GM12872 (cell line): ENCODE data around the gene FOXN1.
A peak's percentile ranks its signal among the peaks of the same experiment; 100 is the strongest.

Source experiments
- TF ChIP-seq, protein P1 (sequence below): IDR thresholded peaks from 3 replicates; pipeline ENCODE4 v1.5.1; 2011; ENCODE audit warnings: low read depth, mild to moderate bottlenecking, low read length, moderate library complexity; ENCODE audit not compliant: insufficient read depth

The FOXN1 gene

DNA sequence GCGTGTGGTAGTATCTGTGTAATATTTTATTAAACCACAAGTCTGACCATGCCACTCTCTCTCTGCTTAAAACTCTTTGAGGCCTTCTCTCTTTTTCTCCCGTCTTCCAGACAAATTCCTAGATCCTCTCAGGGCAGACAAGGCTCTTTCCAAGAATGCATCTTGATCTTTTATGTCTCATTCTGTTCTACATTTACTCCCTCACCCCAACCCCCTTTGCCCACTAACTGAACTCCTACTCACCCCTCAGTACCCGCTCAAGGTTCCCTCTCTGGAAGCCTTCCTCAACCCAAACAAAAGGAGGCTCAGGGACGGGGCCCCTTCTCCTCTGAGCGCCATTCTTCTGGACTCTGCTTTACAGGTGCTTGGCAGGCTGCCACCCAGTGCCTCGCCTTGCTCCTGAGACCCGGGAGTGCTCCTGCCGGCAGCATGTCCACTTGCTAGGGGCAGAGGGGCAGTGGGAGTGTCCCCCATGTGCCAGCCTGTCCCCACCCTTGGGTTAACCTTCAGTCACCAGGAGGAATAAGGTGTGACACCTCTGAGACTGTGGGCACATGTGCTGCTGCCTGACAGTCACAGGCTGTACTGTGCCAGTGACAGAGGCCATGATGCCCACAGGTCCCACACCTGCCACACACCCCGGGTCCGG, 23.5 kb upstream of the FOXN1 start:
- TF ChIP-seq, protein P1, sequence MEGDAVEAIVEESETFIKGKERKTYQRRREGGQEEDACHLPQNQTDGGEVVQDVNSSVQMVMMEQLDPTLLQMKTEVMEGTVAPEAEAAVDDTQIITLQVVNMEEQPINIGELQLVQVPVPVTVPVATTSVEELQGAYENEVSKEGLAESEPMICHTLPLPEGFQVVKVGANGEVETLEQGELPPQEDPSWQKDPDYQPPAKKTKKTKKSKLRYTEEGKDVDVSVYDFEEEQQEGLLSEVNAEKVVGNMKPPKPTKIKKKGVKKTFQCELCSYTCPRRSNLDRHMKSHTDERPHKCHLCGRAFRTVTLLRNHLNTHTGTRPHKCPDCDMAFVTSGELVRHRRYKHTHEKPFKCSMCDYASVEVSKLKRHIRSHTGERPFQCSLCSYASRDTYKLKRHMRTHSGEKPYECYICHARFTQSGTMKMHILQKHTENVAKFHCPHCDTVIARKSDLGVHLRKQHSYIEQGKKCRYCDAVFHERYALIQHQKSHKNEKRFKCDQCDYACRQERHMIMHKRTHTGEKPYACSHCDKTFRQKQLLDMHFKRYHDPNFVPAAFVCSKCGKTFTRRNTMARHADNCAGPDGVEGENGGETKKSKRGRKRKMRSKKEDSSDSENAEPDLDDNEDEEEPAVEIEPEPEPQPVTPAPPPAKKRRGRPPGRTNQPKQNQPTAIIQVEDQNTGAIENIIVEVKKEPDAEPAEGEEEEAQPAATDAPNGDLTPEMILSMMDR, result no peak

DNA sequence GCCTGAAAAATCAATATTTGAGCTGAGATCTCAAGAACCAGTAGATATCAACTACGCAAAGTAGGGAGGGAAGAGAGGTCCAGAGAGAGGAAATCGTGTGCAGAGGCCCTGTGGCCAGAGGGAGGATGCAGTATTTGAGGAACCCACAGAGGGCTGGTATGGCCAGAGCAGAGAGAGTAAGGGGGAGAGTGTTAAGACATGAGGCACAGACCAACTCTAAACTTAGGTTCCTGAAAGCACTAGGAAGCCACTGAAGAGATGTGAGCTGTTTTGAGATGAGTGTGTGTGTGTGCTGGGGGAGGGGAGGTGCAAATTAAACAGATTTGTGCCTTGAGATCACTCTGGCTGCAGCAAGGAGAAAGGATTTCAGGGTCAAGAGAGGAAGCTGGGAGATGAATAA, 21.9 kb upstream of the FOXN1 start:
- TF ChIP-seq, protein P1, result 0 out of 3 replicates have a peak, but pooled peaks have one; percentile 7

DNA sequence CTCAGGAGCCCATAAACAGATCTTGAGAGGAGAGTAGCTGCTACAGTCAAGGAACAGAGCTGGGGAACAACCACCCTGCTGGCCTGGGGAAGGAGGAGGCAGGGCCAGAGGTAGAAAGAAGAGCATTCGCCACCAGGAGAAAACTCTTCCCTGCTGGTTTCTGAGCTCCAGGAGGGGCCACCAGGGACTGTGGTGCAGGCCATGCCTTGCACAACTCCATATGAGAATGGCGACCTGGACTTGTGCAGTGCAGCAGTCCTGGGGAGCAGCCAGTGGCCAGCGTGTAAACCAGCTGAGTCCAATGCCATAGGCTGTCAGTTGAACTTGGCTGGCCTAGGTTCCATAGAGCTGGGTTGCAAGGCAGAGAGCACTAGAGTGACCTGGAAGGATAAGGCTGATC, 21.1 kb upstream of the FOXN1 start:
- TF ChIP-seq, protein P1, result no peak

DNA sequence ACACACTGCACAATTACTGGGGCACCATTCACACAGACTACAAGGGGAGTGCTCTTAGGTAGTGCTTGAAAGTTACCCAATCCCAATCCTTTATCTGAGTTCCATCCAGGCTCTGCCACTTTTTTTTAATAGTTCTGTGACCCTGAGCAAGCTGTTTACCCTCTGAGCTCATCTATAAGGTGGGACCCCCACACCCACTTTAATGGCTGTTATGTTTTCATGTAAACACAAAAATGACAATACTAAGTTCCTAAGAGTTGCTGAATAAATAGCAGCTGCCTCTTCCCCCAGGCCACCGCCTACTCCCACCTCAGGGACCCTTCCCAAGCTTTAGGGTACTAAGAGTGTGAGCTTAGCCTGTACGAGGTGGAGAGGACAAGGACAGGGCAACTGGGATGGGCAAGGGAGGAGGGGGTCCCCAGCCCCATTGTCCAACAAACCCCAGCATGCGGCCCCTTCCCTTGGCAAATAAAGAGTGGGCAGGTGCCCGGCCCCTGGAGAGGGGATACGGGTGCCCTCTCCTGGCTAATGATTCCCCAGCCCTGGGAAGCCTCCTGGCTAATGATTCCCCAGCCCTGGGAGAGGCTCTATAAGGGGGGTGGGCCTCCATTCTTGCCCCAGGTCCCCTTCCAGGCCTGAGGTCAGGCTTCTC, 18.1 kb upstream of the FOXN1 start:
- TF ChIP-seq, protein P1, result no peak

- TF ChIP-seq, protein P1, result no peak
Observed at GRCh38 chr17:28488533-28489276, 17.4 kb upstream of the FOXN1 start.

- TF ChIP-seq, protein P1, result no peak
Observed at GRCh38 chr17:28491286-28491685, 14.9 kb upstream of the FOXN1 start.

- TF ChIP-seq, protein P1, result no peak
Observed at GRCh38 chr17:28491860-28492259, 14.3 kb upstream of the FOXN1 start.
